OCI-LY1 (cell line): ENCODE measurements around the gene TINAGL1.

ENCODE experiments used
- H2AFZ ChIP-seq: fragments of 200-600 bp; sonication (generic), shearing (Covaris generic); 2 replicates; pipeline ENCODE4 v1.6.0; 2014; ENCODE audit warnings: antibody characterized with exemption, mild to moderate bottlenecking, low read length
- H3F3A ChIP-seq: fragments of 200-600 bp; sonication (generic), shearing (Covaris generic); 2 replicates; pipeline ENCODE4 v1.6.0; 2014; ENCODE audit warnings: mild to moderate bottlenecking, antibody characterized with exemption, low read length, moderate library complexity; ENCODE audit not compliant: insufficient read depth
- H3K27ac ChIP-seq: fragments of 200-600 bp; sonication (generic); 2 replicates; pipeline ENCODE4 v1.5.1; 2014; ENCODE audit warnings: low read length, mixed run types, mild to moderate bottlenecking, low read depth; ENCODE audit not compliant: poor library complexity, severe bottlenecking
- H3K27me3 ChIP-seq: fragments of 200-600 bp; sonication (generic); 2 replicates; pipeline ENCODE4 v1.6.0; 2014; ENCODE audit warnings: antibody characterized with exemption, mild to moderate bottlenecking, low read length, moderate library complexity; ENCODE audit not compliant: insufficient read depth
- H3K36me3 ChIP-seq: fragments of 200-600 bp; sonication (generic); 2 replicates; pipeline ENCODE4 v1.6.1; 2014; ENCODE audit warnings: mild to moderate bottlenecking, antibody characterized with exemption, low read length, moderate library complexity, mixed read lengths; ENCODE audit not compliant: insufficient read depth
- H3K4me1 ChIP-seq: fragments of 200-600 bp; sonication (generic); 2 replicates; pipeline ENCODE4 v1.5.1; 2014; ENCODE audit warnings: mild to moderate bottlenecking, low read length, moderate library complexity; ENCODE audit not compliant: insufficient read depth, severe bottlenecking
- H3K4me2 ChIP-seq: fragments of 200-600 bp; sonication (generic), shearing (Covaris generic); 2 replicates; pipeline ENCODE4 v1.6.1; 2014; ENCODE audit warnings: low read length
- H3K4me3 ChIP-seq: fragments of 200-600 bp; sonication (generic); 2 replicates; pipeline ENCODE4 v1.5.1; 2014; ENCODE audit warnings: low read length, low read depth, mild to moderate bottlenecking, mixed read lengths; ENCODE audit not compliant: poor library complexity, severe bottlenecking
- H3K79me2 ChIP-seq: fragments of 200-600 bp; shearing (Covaris generic); 2 replicates; pipeline ENCODE4 v1.6.1; 2016; ENCODE audit warnings: mixed run types, low read length, mixed read lengths; ENCODE audit not compliant: insufficient read depth
- H3K9ac ChIP-seq: fragments of 200-600 bp; sonication (generic), shearing (Covaris generic); 2 replicates; pipeline ENCODE4 v1.6.1; 2014; ENCODE audit warnings: mild to moderate bottlenecking, low read length, mixed read lengths
- H3K9me2 ChIP-seq: fragments of 200-600 bp; sonication (generic), shearing (Covaris generic); 2 replicates; pipeline ENCODE4 v1.6.1; 2014; ENCODE audit warnings: low read depth, mild to moderate bottlenecking, low read length, mixed read lengths
- H3K9me3 ChIP-seq: fragments of 200-600 bp; shearing (Covaris generic); 2 replicates; pipeline ENCODE4 v1.6.1; 2014; ENCODE audit warnings: low read length, mixed read lengths
- H4K20me1 ChIP-seq: fragments of 200-600 bp; sonication (generic), shearing (Covaris generic); 2 replicates; pipeline ENCODE4 v1.6.0; 2016; ENCODE audit warnings: mild to moderate bottlenecking, low read length; ENCODE audit not compliant: insufficient read depth
- EZH2 ChIP-seq: fragments of 200-600 bp; sonication (generic), shearing (Covaris generic); IDR thresholded peaks from 2 replicates; pipeline ENCODE4 v1.8.0; 2017; ENCODE audit warnings: borderline replicate concordance, mixed run types, mild to moderate bottlenecking, antibody characterized with exemption, low read length, moderate library complexity, mixed read lengths
- TF ChIP-seq, protein P1 (sequence below): fragments of 200-600 bp; sonication (generic), shearing (Covaris generic); IDR thresholded peaks from 2 replicates; pipeline ENCODE4 v1.5.1; 2017; ENCODE audit warnings: mild to moderate bottlenecking, antibody characterized with exemption, low read length, moderate library complexity, mixed read lengths

Gene TINAGL1

DNA sequence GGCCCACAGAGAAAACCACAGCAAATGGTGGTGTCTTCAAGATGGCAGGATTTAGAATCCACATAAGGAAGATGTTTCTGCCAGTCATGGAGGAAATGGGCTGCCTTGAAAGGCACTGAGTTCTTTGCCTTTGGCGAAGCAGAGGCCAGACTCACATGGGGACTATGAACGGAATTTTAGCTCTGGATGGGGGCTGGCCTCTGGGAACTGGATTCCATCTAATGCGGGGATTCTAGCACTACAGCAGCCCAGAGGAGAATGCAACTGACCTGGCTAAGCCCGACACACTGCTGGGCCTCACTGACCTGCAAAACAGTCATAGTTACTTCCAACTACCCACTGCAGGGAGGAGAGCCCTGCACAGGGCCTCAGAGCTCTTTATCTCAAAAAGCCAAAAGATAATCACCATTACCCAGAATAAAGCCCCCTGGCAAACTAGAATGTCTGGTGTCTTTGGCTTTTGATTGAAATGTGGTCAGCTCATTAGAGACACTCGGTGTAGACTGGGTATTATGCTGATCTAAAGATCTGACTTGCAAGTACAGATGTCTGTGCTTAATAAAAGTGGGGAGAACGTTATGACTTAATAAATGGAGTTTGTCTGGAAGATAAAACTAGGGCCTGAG is 52.7 kb downstream of the TINAGL1 start:
- Histone ChIP-seq H3K4me3 (no peak overlapping the region), H3K9me3 (no peaks in the 10 kb centered on the region), H3K36me3 (peaks cover 62% of the 10 kb centered on the region), H3K9me2 (no peaks in the 10 kb centered on the region), H3K27ac (no peak overlapping the region), H4K20me1 (no peaks in the 10 kb centered on the region), H3K9ac (no peak overlapping the region), H3K27me3 (no peaks in the 10 kb centered on the region), H2AFZ (no peak overlapping the region), H3K79me2 (no peaks in the 10 kb centered on the region), H3F3A (no peaks in the 10 kb centered on the region), H3K4me2 (no peak overlapping the region), H3K4me1 (no peaks in the 10 kb centered on the region)
- TF ChIP-seq, protein P1, sequence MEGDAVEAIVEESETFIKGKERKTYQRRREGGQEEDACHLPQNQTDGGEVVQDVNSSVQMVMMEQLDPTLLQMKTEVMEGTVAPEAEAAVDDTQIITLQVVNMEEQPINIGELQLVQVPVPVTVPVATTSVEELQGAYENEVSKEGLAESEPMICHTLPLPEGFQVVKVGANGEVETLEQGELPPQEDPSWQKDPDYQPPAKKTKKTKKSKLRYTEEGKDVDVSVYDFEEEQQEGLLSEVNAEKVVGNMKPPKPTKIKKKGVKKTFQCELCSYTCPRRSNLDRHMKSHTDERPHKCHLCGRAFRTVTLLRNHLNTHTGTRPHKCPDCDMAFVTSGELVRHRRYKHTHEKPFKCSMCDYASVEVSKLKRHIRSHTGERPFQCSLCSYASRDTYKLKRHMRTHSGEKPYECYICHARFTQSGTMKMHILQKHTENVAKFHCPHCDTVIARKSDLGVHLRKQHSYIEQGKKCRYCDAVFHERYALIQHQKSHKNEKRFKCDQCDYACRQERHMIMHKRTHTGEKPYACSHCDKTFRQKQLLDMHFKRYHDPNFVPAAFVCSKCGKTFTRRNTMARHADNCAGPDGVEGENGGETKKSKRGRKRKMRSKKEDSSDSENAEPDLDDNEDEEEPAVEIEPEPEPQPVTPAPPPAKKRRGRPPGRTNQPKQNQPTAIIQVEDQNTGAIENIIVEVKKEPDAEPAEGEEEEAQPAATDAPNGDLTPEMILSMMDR: no peak
- TF ChIP-seq EZH2: no peak

DNA sequence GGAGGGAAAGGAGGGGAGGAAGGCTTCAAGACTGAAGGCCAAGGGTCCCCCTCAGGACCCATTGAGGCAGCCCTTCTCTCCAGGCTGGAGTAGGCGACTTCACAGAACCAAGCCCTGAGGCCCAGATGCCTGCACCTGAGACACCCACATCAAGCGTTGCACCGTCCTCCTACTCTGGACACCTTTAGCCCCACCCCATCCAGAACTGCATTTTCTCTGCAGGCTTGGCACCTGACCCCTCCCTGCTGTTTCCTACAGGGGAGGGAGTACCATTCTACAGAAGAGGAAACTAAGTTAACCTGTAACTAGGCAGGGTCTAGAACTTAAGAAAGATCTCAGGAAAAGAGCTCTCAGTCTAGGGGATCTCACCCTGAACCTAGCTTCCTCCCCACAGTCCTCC is 56.3 kb downstream of the TINAGL1 start:
- TF ChIP-seq, protein P1: no peak
- no peak for TF ChIP-seq EZH2
- H3K9me2 ChIP-seq: no peaks in the 10 kb centered on the region
- no peak overlapping the region for H2AFZ ChIP-seq
- H3K27ac ChIP-seq: no peak overlapping the region
- no peaks in the 10 kb centered on the region for H4K20me1 ChIP-seq
- no peak overlapping the region for H3K9ac ChIP-seq
- H3K79me2 ChIP-seq: peaks cover 10% of the 10 kb centered on the region
- H3K4me3 ChIP-seq: no peak overlapping the region
- H3K4me2 ChIP-seq: no peak overlapping the region
- H3F3A ChIP-seq: no peaks in the 10 kb centered on the region
- peaks cover 75% of the 10 kb centered on the region for H3K36me3 ChIP-seq
- no peaks in the 10 kb centered on the region for H3K9me3 ChIP-seq
- H3K27me3 ChIP-seq: no peaks in the 10 kb centered on the region
- H3K4me1 ChIP-seq: no peaks in the 10 kb centered on the region

DNA sequence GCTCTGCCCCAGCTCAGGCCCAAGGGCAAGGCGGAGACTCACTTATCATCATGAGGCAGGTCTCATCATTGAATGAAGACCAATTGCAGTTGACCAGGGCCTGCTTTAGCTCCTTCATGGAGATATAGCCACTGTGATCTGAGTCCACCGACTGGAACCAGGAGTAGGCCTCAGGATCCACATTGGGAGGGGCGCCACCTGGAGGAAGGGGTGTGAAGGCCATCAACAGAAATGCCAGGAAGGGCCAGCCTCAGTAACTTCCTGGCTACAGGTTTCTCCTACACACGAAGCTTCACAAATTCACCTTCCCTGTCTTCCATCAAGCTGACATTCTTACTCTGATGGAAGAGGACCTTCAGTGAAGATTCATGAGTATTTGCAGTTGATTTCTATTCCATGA is 56.8 kb downstream of the TINAGL1 start:
- H3K27me3 ChIP-seq: no peaks in the 10 kb centered on the region
- no peaks in the 10 kb centered on the region for H3F3A ChIP-seq
- H3K27ac ChIP-seq: no peak overlapping the region
- H3K9me3 ChIP-seq: no peaks in the 10 kb centered on the region
- no peaks in the 10 kb centered on the region for H3K9me2 ChIP-seq
- H3K4me3 ChIP-seq: no peak overlapping the region
- H3K4me1 ChIP-seq: peaks cover 2% of the 10 kb centered on the region
- peaks cover 70% of the 10 kb centered on the region for H3K36me3 ChIP-seq
- H3K4me2 ChIP-seq: no peak overlapping the region
- no peak overlapping the region for H2AFZ ChIP-seq
- no peak overlapping the region for H3K9ac ChIP-seq
- TF ChIP-seq, protein P1: peak; percentile 58
- TF ChIP-seq EZH2: no peak
- H3K79me2 ChIP-seq: peaks cover 14% of the 10 kb centered on the region
- H4K20me1 ChIP-seq: no peaks in the 10 kb centered on the region
